Measurements from ENCODE around the gene MYLK4.

Gene MYLK4

GRCh38 chr6:2754911-2755310, 4.2 kb upstream of the MYLK4 start:
- peaks cover 0 to 31% (median 4%) of the 10 kb centered on the region in 4 donors for H3K4me1 ChIP-seq
- no peaks in the 10 kb centered on the region for H3K27me3 ChIP-seq
- TF ChIP-seq CTCF (IDR thresholded peaks at IDR 0.05), result no peak
- DNase-seq, result no peak
- no peak overlapping the region for H3K27ac ChIP-seq
- intact Hi-C loops (cut with DNase I; ENCODE audit: low total_unique reads), result loop anchor here (5.0 kb wide), 1 partner anchor 1158 kb away; no protein-coding TSS in a partner anchor
- no peaks in the 10 kb centered on the region for H3K9me3 ChIP-seq
- H3K4me3 ChIP-seq, result no peak overlapping the region
- H3K36me3 ChIP-seq, result no peaks in the 10 kb centered on the region

- no peak for DNase-seq
- Histone ChIP-seq H3K9me3 (no peaks in the 10 kb centered on the region), H3K36me3 (no peaks in the 10 kb centered on the region), H3K4me3 (no peak overlapping the region), H3K27ac (no peak overlapping the region), H3K4me1 (peaks cover 0 to 36% (median 4%) of the 10 kb centered on the region in 4 donors), H3K27me3 (no peaks in the 10 kb centered on the region)
- no peak for TF ChIP-seq CTCF (IDR thresholded peaks at IDR 0.05)
- intact Hi-C loops (cut with DNase I; ENCODE audit: low total_unique reads), result loop anchor here (5.0 kb wide), 1 partner anchor 1157 kb away; no protein-coding TSS in a partner anchor
Observed at GRCh38 chr6:2754393-2754792, 3.7 kb upstream of the MYLK4 start.

- intact Hi-C loops (cut with DNase I; ENCODE audit: low total_unique reads), result loop anchor here (5.0 kb wide), 1 partner anchor 1156 kb away; no protein-coding TSS in a partner anchor
- Histone ChIP-seq H3K4me3 (no peak overlapping the region), H3K27me3 (no peaks in the 10 kb centered on the region), H3K9me3 (no peaks in the 10 kb centered on the region), H3K27ac (no peak overlapping the region), H3K36me3 (no peaks in the 10 kb centered on the region), H3K4me1 (peaks cover 0 to 36% (median 4%) of the 10 kb centered on the region in 4 donors)
- TF ChIP-seq CTCF (IDR thresholded peaks at IDR 0.05), result no peak
- no peak for DNase-seq
Observed at GRCh38 chr6:2753743-2754142, 3.0 kb upstream of the MYLK4 start.

GRCh38 chr6:2753110-2753489, 2.4 kb upstream of the MYLK4 start:
- Histone ChIP-seq H3K27ac (no peak overlapping the region), H3K4me3 (no peak overlapping the region), H3K27me3 (no peaks in the 10 kb centered on the region), H3K9me3 (no peaks in the 10 kb centered on the region), H3K4me1 (peaks cover 0 to 35% (median 4%) of the 10 kb centered on the region in 4 donors), H3K36me3 (no peaks in the 10 kb centered on the region)
- intact Hi-C loops (cut with DNase I; ENCODE audit: low total_unique reads), result loop anchor here (5.0 kb wide), 1 partner anchor 1156 kb away; no protein-coding TSS in a partner anchor
- no peak for DNase-seq
- no peak for TF ChIP-seq CTCF (IDR thresholded peaks at IDR 0.05)

GRCh38 chr6:2752477-2753109, 1.9 kb upstream of the MYLK4 start:
- H3K4me1 ChIP-seq, result peaks cover 0 to 30% (median 4%) of the 10 kb centered on the region in 4 donors
- no peaks in the 10 kb centered on the region for H3K9me3 ChIP-seq
- H3K36me3 ChIP-seq, result no peaks in the 10 kb centered on the region
- DNase-seq, result no peak
- no peak overlapping the region for H3K4me3 ChIP-seq
- TF ChIP-seq CTCF (IDR thresholded peaks at IDR 0.05), result no peak
- H3K27ac ChIP-seq, result no peak overlapping the region
- H3K27me3 ChIP-seq, result no peaks in the 10 kb centered on the region
- intact Hi-C loops (cut with DNase I; ENCODE audit: low total_unique reads), result loop anchor here (5.0 kb wide), 1 partner anchor 1155 kb away; no protein-coding TSS in a partner anchor
